Panc1 (cell line): ENCODE measurements around the gene ADARB1.

Experiments
- POLR2AphosphoS5 ChIP-seq: IDR thresholded peaks from 2 replicates; pipeline ENCODE4 v1.6.1; 2012; ENCODE audit warnings: mild to moderate bottlenecking, low read depth, low read length, moderate library complexity
- SIN3A ChIP-seq: IDR thresholded peaks from 2 replicates; pipeline ENCODE4 v1.6.1; 2012; ENCODE audit warnings: low read depth, mild to moderate bottlenecking, low read length, moderate library complexity, borderline replicate concordance; ENCODE audit not compliant: insufficient read depth
- TCF7L2 ChIP-seq: IDR thresholded peaks from 2 replicates; pipeline ENCODE4 v1.6.1; 2011; ENCODE audit warnings: mild to moderate bottlenecking, low read depth, low read length, inconsistent platforms
- TF ChIP-seq, protein P1 (sequence below): fragments of 450-650 bp; IDR thresholded peaks from 2 replicates; pipeline ENCODE4 v1.5.1; 2017; ENCODE audit warnings: mild to moderate bottlenecking
- TF ChIP-seq, protein P2 (sequence below), 2 experiments: IDR thresholded peaks; 2 replicates each; pipeline ENCODE4 v1.6.1; 2011 to 2012; ENCODE audit warnings: low read depth in 2 of 2, control low read depth in 1 of 2, low read length in 1 of 2, mild to moderate bottlenecking in 1 of 2, moderate library complexity in 1 of 2; ENCODE audit not compliant: insufficient read depth in 1 of 2

DNA sequence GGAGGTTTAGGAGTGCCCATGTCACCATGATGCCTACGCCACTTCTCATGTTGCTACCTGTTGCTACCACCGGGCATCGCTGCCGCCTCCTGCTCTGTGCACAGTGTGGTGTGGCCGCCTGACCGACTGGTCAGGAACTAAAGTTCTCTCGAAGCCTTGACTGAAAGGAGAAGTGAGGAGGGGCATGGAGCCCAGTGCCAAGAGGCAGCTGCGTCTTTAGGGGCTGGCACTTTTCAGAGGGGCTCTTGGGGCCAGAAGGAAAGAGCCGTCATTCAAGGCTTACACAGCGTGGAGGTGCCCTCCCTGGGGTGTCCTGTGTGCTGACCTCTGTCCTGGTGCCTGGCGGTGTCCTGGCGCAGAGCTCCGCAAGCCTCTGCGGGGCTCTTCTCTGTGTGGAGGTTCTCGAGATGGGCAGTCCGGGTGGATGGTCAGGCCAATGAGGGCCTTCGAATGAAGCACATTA is 57.2 kb downstream of the ADARB1 start:
- TF ChIP-seq, protein P1, sequence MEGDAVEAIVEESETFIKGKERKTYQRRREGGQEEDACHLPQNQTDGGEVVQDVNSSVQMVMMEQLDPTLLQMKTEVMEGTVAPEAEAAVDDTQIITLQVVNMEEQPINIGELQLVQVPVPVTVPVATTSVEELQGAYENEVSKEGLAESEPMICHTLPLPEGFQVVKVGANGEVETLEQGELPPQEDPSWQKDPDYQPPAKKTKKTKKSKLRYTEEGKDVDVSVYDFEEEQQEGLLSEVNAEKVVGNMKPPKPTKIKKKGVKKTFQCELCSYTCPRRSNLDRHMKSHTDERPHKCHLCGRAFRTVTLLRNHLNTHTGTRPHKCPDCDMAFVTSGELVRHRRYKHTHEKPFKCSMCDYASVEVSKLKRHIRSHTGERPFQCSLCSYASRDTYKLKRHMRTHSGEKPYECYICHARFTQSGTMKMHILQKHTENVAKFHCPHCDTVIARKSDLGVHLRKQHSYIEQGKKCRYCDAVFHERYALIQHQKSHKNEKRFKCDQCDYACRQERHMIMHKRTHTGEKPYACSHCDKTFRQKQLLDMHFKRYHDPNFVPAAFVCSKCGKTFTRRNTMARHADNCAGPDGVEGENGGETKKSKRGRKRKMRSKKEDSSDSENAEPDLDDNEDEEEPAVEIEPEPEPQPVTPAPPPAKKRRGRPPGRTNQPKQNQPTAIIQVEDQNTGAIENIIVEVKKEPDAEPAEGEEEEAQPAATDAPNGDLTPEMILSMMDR: no peak
- TF ChIP-seq POLR2AphosphoS5 (no peak), SIN3A (no peak), TCF7L2 (no peak)
- TF ChIP-seq, protein P2, sequence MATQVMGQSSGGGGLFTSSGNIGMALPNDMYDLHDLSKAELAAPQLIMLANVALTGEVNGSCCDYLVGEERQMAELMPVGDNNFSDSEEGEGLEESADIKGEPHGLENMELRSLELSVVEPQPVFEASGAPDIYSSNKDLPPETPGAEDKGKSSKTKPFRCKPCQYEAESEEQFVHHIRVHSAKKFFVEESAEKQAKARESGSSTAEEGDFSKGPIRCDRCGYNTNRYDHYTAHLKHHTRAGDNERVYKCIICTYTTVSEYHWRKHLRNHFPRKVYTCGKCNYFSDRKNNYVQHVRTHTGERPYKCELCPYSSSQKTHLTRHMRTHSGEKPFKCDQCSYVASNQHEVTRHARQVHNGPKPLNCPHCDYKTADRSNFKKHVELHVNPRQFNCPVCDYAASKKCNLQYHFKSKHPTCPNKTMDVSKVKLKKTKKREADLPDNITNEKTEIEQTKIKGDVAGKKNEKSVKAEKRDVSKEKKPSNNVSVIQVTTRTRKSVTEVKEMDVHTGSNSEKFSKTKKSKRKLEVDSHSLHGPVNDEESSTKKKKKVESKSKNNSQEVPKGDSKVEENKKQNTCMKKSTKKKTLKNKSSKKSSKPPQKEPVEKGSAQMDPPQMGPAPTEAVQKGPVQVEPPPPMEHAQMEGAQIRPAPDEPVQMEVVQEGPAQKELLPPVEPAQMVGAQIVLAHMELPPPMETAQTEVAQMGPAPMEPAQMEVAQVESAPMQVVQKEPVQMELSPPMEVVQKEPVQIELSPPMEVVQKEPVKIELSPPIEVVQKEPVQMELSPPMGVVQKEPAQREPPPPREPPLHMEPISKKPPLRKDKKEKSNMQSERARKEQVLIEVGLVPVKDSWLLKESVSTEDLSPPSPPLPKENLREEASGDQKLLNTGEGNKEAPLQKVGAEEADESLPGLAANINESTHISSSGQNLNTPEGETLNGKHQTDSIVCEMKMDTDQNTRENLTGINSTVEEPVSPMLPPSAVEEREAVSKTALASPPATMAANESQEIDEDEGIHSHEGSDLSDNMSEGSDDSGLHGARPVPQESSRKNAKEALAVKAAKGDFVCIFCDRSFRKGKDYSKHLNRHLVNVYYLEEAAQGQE (IDR thresholded peaks at IDR 0.05; ENCODE audit: insufficient read depth in 1 of 2, low read depth in 2 of 2, low read length in 1 of 2): no peak
